ENCODE measurements around the gene C3orf52.

C3orf52 gene

DNA sequence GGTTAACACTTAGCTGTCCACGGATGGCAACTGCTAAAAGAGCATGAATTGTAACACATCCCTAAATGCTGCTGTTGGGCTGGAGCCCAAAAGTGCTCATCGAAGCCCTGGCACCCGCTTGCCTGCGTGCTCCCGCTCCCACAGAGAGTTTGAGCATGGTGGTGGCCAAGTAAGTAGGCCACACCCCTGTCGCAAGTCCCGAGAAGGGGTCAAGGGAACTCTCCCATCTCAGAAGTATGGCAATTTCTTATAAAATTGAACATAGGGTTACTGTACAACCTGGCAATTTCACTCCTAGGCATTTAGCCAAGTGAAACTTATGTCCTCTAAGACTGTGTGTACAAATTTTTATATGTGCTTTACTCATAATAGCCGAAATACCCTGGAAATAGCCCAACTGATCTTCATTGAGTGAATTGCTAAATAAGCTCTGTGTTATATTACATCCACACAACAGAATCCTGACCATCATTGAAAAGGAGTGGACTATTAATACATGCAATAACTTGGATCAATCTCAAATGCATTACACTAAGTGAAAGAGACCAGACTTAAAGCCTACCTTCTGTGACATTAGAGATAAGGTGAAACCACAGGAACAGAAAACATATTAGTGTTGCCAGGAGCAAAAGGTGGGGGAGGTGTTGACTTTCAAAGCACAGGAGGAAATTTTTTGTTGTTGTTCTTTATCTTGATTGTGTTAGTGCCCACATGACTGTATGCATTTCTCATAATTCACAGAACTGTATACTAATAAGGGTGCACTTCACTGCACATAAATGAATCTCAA lies 48.3 kb downstream of the C3orf52 start:
- no peak for DNase-seq (ENCODE audit: low read depth in 1 of 2, low spot score in 1 of 2)
- TF ChIP-seq, protein P1, sequence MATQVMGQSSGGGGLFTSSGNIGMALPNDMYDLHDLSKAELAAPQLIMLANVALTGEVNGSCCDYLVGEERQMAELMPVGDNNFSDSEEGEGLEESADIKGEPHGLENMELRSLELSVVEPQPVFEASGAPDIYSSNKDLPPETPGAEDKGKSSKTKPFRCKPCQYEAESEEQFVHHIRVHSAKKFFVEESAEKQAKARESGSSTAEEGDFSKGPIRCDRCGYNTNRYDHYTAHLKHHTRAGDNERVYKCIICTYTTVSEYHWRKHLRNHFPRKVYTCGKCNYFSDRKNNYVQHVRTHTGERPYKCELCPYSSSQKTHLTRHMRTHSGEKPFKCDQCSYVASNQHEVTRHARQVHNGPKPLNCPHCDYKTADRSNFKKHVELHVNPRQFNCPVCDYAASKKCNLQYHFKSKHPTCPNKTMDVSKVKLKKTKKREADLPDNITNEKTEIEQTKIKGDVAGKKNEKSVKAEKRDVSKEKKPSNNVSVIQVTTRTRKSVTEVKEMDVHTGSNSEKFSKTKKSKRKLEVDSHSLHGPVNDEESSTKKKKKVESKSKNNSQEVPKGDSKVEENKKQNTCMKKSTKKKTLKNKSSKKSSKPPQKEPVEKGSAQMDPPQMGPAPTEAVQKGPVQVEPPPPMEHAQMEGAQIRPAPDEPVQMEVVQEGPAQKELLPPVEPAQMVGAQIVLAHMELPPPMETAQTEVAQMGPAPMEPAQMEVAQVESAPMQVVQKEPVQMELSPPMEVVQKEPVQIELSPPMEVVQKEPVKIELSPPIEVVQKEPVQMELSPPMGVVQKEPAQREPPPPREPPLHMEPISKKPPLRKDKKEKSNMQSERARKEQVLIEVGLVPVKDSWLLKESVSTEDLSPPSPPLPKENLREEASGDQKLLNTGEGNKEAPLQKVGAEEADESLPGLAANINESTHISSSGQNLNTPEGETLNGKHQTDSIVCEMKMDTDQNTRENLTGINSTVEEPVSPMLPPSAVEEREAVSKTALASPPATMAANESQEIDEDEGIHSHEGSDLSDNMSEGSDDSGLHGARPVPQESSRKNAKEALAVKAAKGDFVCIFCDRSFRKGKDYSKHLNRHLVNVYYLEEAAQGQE (IDR thresholded peaks at IDR 0.05; ENCODE audit: insufficient replicate concordance, low read depth), result no peak
- TF ChIP-seq POLR2AphosphoS5 (IDR thresholded peaks at IDR 0.05; ENCODE audit: low read depth), result no peak
- no peak for TF ChIP-seq GABPA (IDR thresholded peaks at IDR 0.05; ENCODE audit: low read depth)
- TF ChIP-seq, protein P2, sequence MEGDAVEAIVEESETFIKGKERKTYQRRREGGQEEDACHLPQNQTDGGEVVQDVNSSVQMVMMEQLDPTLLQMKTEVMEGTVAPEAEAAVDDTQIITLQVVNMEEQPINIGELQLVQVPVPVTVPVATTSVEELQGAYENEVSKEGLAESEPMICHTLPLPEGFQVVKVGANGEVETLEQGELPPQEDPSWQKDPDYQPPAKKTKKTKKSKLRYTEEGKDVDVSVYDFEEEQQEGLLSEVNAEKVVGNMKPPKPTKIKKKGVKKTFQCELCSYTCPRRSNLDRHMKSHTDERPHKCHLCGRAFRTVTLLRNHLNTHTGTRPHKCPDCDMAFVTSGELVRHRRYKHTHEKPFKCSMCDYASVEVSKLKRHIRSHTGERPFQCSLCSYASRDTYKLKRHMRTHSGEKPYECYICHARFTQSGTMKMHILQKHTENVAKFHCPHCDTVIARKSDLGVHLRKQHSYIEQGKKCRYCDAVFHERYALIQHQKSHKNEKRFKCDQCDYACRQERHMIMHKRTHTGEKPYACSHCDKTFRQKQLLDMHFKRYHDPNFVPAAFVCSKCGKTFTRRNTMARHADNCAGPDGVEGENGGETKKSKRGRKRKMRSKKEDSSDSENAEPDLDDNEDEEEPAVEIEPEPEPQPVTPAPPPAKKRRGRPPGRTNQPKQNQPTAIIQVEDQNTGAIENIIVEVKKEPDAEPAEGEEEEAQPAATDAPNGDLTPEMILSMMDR (IDR thresholded peaks at IDR 0.05; ENCODE audit: insufficient read depth, low read length), result no peak
- TF ChIP-seq SPI1 (IDR thresholded peaks at IDR 0.05; ENCODE audit: borderline replicate concordance, low read depth), result no peak
- no peak overlapping the region for H3K27ac ChIP-seq (replicated peaks)
- H3K27me3 ChIP-seq (ENCODE audit: insufficient read depth, poor library complexity, severe bottlenecking), result no peaks in the 10 kb centered on the region
- H3K4me3 ChIP-seq (replicated peaks; ENCODE audit: insufficient read depth, low read length), result no peak overlapping the region

DNA sequence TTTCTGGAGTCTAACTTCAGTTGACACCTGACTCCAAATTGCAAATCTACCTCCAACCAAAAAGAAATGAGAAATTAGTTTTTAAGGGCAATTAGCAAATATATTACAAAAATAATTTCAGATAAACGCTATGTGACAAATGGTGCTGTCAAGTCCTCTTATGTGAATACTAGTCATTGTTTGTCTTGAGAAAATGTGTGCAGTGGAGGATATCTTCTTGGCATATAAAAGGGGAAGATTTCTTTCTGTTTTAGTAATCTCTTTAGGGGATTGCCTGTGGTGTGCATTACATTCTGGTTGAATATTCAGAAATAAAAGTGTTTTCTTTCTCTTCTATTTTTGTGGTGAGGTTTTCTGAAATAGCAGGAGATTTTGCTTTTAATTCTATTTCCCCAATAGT lies 49.9 kb downstream of the C3orf52 start:
- no peak for TF ChIP-seq SPI1 (IDR thresholded peaks at IDR 0.05; ENCODE audit: borderline replicate concordance, low read depth)
- TF ChIP-seq, protein P1 (IDR thresholded peaks at IDR 0.05; ENCODE audit: insufficient replicate concordance, low read depth), result no peak
- TF ChIP-seq GABPA (IDR thresholded peaks at IDR 0.05; ENCODE audit: low read depth), result no peak
- TF ChIP-seq, protein P2 (IDR thresholded peaks at IDR 0.05; ENCODE audit: insufficient read depth, low read length), result no peak
- no peak for TF ChIP-seq POLR2AphosphoS5 (IDR thresholded peaks at IDR 0.05; ENCODE audit: low read depth)
- Histone ChIP-seq H3K27ac (replicated peaks) (no peak overlapping the region), H3K4me3 (replicated peaks; ENCODE audit: insufficient read depth, low read length) (no peak overlapping the region), H3K27me3 (ENCODE audit: insufficient read depth, poor library complexity, severe bottlenecking) (no peaks in the 10 kb centered on the region)
- DNase-seq (ENCODE audit: low read depth in 1 of 2, low spot score in 1 of 2), result no peak

DNA sequence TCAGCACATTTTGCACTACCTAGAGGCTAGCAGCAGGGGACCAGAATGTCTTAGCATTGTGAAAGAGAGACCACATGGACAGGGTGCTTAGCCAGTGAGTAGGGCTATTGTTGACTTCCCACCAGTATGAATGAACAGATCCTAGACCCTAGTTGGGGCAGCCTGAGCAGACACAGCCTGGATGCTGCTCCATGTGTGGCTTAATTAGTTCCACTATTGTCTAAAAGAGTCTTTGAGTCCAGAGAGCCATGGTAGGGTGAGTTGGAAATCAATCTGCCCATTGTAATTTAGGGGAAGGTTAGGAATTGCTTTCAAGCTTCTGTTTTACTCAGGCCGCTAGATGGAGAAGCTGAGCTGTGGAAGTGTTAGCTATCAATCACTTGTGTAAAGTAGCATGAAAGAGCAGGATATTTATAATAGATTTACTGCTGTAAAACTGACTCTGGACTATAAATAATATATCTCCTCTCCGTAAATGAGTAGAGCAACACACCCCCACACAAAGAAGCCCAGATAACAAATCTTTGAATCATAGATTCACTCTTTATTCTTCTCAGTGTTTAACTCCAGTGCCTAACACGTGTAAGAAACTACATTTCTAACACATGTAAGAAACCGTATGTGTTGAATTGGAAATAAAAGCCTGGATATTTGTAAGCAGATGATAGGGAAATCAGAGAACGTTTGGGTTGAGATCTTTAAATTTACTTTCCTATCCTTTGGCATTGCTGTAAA lies 50.9 kb downstream of the C3orf52 start:
- no peaks in the 10 kb centered on the region for H3K27me3 ChIP-seq (ENCODE audit: insufficient read depth, poor library complexity, severe bottlenecking)
- peak in 1 of 2 experiments; percentile 46 for DNase-seq (ENCODE audit: low read depth in 1 of 2, low spot score in 1 of 2)
- H3K27ac ChIP-seq (replicated peaks), result no peak overlapping the region
- H3K4me3 ChIP-seq (replicated peaks; ENCODE audit: insufficient read depth, low read length), result no peak overlapping the region
- TF ChIP-seq, protein P2 (IDR thresholded peaks at IDR 0.05; ENCODE audit: insufficient read depth, low read length), result peak; percentile 36
- no peak for TF ChIP-seq SPI1 (IDR thresholded peaks at IDR 0.05; ENCODE audit: borderline replicate concordance, low read depth)
